K562 treated with DMSO at 1 percent for 4 hours (cell line): ENCODE results near the gene ZNF260. TPM values are rescaled to one million over a fixed set of nuclear protein-coding genes. Genes with fewer than 3 reads are reported as not detected.

ENCODE experiments used
- total RNA-seq: library from RNA; unstranded; fragments of 300-600 nt; gene quantifications from 2 replicates; pipeline ENCODE4 v1.2.3, GENCODE V29; 2022; ENCODE audit not compliant: insufficient read depth

Gene ZNF260
- 2.7 and 3.4 TPM in 2 replicates for total RNA-seq

GRCh38 chr19:36528194-36528920, at the start of gene ZNF260:
Gene ZNF260, minus strand, starts transcription at chr19:36528271. Its CDS starts 13,033 bp downstream, at chr19:36515238.

DNA sequence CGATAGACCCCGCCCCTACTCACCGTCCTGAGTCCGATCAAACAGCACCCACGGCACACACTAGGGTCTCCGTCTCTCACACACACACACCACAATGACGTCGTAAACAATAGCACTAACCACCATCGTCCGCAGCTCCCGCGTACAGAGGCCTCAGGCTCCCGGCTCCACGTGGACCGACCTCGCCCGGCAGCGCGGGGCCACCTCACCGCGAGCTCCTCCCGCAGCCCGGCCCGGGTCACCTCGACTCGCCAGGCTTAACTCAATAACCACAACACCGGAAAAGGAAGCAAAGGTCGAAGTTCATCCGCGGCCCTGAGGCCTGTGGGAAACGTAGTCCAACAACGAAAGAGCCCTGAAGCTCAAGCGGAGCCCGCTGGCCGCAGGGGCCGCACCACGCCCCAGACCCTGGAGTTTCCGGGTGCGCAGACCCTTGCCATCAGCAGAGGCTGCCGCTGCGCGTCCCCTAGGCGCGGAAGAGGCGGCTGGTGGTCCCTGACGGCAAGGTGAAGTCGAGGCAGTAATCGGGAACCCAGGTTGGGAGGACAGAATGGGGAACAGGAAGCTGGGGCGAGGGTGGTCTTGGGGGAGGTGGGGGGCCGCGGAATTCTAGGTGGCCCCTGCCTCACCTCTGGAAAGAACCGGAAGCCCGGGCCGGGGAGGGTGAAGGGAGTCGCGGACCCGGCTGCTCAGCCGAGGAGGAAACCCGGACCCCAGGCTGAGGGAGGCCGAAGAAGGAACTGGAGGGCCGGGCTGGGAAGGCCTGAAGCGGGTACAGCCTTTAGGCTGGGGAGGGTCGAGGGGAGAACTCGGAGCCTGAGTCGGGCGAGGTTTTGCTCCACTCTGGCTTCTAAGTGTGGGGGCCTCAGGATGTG, 45.2 kb upstream of the ZNF260 start, which contains the start of gene ZNF529:
TSS of gene ZNF529 (minus strand) at position 273 of the 875 bp plus-strand sequence. CDS start 946 bp downstream, outside the sequence.

DNA sequence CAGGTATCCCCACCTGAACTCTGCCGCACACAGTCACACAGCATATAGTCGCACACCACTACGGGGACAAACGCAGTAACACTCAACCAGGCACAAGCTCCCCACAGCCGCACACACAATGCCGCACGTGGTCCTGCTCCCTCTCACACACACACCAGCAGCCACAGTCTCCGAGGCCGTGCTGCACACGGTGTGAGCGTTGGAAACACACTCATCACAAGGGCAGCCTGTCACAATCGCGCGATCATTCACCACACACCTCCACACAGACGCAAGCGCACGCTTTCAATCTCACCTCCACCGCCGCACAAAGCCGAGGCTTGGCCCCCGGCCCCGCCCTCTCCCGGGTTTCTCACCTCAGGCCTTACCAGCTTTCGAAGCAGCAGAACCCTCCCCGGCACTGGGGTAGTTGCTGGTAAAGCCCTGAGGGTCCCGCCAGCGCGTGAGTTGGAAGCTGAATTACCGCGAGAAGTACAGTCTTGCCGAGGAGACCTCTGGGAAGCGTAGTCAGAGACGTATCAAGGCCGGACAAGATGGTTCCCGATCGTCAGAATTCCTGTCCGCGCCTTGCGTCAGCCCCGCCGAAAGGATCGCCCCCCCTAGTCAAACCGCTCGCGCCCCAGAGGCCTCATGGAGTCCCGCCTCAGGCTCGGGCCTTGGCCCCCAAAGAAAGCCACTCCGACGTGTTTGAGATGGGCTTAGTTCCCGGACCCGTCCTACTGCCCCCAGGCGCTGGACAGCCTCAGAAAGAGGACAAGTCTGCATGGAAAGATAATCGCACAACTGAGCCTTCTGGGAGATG, 38.8 kb downstream of the ZNF260 start, which contains the start of gene ZNF566:
TSS of gene ZNF566 (minus strand) at position 444 of the 802 bp plus-strand sequence. CDS start 13,004 bp downstream, outside the sequence.

Other genes starting within 250 kb of the ZNF260 start
- gene ZFP14, start 149.1 kb downstream of the ZNF260 start, total RNA-seq = 0.19 and 0.25 TPM in 2 replicates
- gene ZFP82, start 109.6 kb downstream of the ZNF260 start, total RNA-seq = 0.81 and 1.5 TPM in 2 replicates
- gene ZNF566, start 38.7 kb downstream of the ZNF260 start, total RNA-seq = 4.1 and 9.2 TPM in 2 replicates
- 1.9 and 3.1 TPM in 2 replicates for gene ZNF529, start 45.0 kb upstream of the ZNF260 start, total RNA-seq
- 0.28 TPM in 1 of 2 replicates, not detected in the other for gene ZNF382, start 77.0 kb upstream of the ZNF260 start, total RNA-seq
- gene ZNF461, start 138.6 kb upstream of the ZNF260 start, total RNA-seq = not detected in 2 replicates
- gene ZNF567, start 159.3 kb upstream of the ZNF260 start, total RNA-seq = 2.7 and 3.7 TPM in 2 replicates
- 1.3 TPM in 2 replicates for gene ZNF850, start 244.5 kb upstream of the ZNF260 start, total RNA-seq